Gastroesophageal sphincter (tissue), 4 donors: Measurements from ENCODE around the gene NUP205. TPM values are rescaled to one million over a fixed set of nuclear protein-coding genes. Genes with fewer than 3 reads are reported as not detected.
A peak's percentile ranks its signal among the peaks of the same experiment; 100 is the strongest.
"Not testable (repeated sequence)": the region's sequence is repeated elsewhere in the genome, so short reads cannot be mapped to it uniquely, and the experiment has no call there.

Experiments
- ATAC-seq: fragments of 150-250 bp; one replicate; pipeline ENCODE4 v1.9.1; 2016; ENCODE audit warnings: mild to moderate bottlenecking, moderate library complexity
- H3K27ac ChIP-seq, 4 donors: fragments of 200-600 bp; sonication (generic) in 3 of 4; 1 replicate in 3 of 4; 2 replicates in 1 of 4; pipeline ENCODE4 v1.5.1; 2016 to 2019
- H3K27me3 ChIP-seq: fragments of 200-600 bp; sonication (generic); one replicate; pipeline ENCODE4 v1.5.1; 2019
- H3K36me3 ChIP-seq, 2 donors: fragments of 200-600 bp; sonication (generic); one replicate each; pipeline ENCODE4 v1.5.1; 2019; ENCODE audit warnings: control low read depth in 1 of 2
- H3K4me1 ChIP-seq, 3 donors: fragments of 200-600 bp; sonication (generic); 1 replicate in 2 of 3; 2 replicates in 1 of 3; pipeline ENCODE4 v1.5.1; 2016 to 2019; ENCODE audit warnings: control low read depth in 2 of 3
- H3K4me3 ChIP-seq, 2 donors: fragments of 200-600 bp; sonication (generic); one replicate each; pipeline ENCODE4 v1.5.1; 2019; ENCODE audit warnings: mild to moderate bottlenecking in 1 of 2, moderate library complexity in 1 of 2
- H3K9me3 ChIP-seq, 3 donors: fragments of 200-600 bp; sonication (generic); one replicate each; pipeline ENCODE4 v1.5.1; 2017 to 2019; ENCODE audit warnings: control low read depth in 2 of 3
- CTCF ChIP-seq, 4 experiments: fragments of 200-600 bp in 2 of 4; fragments of 450-650 bp in 2 of 4; sonication (generic) in 1 of 4; IDR thresholded peaks; one replicate each; pipeline ENCODE4 v1.5.1; 2017 to 2019; ENCODE audit warnings: antibody characterized with exemption in 4 of 4, mild to moderate bottlenecking in 2 of 4, moderate library complexity in 2 of 4
- EP300 ChIP-seq: sonication (generic); formaldehyde crosslinking; IDR thresholded peaks from one replicate; pipeline ENCODE4 v1.6.1; 2017; ENCODE audit warnings: antibody characterized with exemption, mild to moderate bottlenecking
- POLR2A ChIP-seq, 2 donors: fragments of 450-650 bp; IDR thresholded peaks; one replicate each; pipeline ENCODE4 v1.6.1; 2017; ENCODE audit warnings: antibody characterized with exemption in 2 of 2, mild to moderate bottlenecking in 2 of 2, moderate library complexity in 1 of 2
- POLR2AphosphoS5 ChIP-seq: sonication (generic); formaldehyde crosslinking; IDR thresholded peaks from one replicate; pipeline ENCODE4 v1.6.1; 2017; ENCODE audit warnings: antibody characterized with exemption
- WGBS, 2 donors: methylation state at CpG; one replicate each; pipeline ENCODE4 v1.1.5; 2018; ENCODE audit warnings: low coverage in 1 of 2; 5-methylcytosine and 5-hydroxymethylcytosine counted together
- total RNA-seq, 4 donors: library from RNA; depleted of rRNA; stranded (reverse); fragments of >200 nt; gene quantifications; one replicate each; pipeline ENCODE4 v1.1.0, GENCODE V29; 2016

Gene NUP205
- total RNA-seq, 4 donors from 2014 or later: 28.4 to 38.8 (median 32.4) TPM

GRCh38 chr7:135666846-135667245 is 109.1 kb downstream of the NUP205 start:
- ATAC-seq: no peak
- TF ChIP-seq CTCF (IDR thresholded peaks at IDR 0.05) (no peak), POLR2A (IDR thresholded peaks at IDR 0.05) (no peak), POLR2AphosphoS5 (no peak), EP300 (no peak)
- Histone ChIP-seq H3K27ac (no peak overlapping the region), H3K9me3 (no peaks in the 10 kb centered on the region), H3K4me3 (no peak overlapping the region), H3K36me3 (peaks cover 0 to 6% of the 10 kb centered on the region in 2 donors), H3K4me1 (peaks cover 5 to 65% (median 7%) of the 10 kb centered on the region in 3 donors), H3K27me3 (no peaks in the 10 kb centered on the region)
- 68 to 73% methylated on average over 6 of the region's 6 CpGs for whole genome bisulfite sequencing, 2 donors

DNA sequence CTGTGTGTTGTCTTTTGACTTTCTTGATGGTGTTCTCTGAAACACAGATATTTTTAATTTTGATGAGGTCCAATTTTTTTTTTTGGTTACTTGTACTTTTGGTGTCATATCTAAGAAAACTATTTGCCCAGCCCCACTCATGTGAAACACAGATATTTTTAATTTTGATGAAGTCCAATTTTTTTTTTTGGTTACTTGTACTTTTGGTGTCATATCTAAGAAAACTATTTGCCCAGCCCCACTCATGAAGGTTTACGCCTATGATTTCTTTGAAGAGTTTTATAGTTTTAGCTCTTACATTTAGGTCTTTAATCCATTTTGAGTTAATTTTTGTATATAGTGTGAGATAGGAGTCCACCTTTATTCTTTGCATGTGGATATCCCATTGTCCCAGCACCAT is 109.9 kb downstream of the NUP205 start:
- H3K4me1 ChIP-seq: peaks cover 5 to 70% (median 7%) of the 10 kb centered on the region in 3 donors
- not testable (repeated sequence) for H3K27me3 ChIP-seq, H3K4me3 ChIP-seq, H3K9me3 ChIP-seq, H3K36me3 ChIP-seq, H3K27ac ChIP-seq, ATAC-seq
- WGBS, 2 donors: 100% methylated on average over 1 of the region's 1 CpG

DNA sequence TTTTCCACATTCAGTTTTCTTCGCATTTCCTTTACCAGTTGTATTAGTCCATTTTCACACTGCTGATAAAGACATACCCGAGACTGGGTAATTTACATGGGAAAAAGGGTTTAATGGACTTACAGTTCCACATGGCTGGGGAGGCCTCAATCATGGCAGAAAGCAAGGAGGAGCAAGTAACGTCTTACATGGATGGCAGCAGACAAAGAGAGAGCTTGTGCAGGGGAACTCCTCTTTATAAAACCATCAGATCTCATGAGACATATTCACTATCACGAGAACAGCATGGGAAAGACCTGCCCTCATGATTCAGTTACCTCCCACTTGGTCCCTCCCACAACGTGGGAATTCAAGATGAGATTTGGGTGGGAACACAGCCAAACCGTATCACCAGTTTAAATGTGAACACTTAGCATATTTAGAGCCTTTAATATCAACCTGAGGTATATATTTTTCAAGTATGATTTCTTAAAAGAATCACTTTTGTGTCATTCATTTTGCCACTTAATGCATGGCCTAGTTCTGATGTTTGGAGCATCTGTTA is 111.2 kb downstream of the NUP205 start:
- Histone ChIP-seq H3K36me3 (peaks cover 0 to 11% of the 10 kb centered on the region in 2 donors), H3K4me1 (peaks cover 6 to 71% (median 10%) of the 10 kb centered on the region in 3 donors)
- not testable (repeated sequence) for H3K9me3 ChIP-seq, H3K27ac ChIP-seq, H3K4me3 ChIP-seq, H3K27me3 ChIP-seq, ATAC-seq
- 63 to 66% methylated on average over 5 to 6 of the region's 6 CpGs for WGBS, 2 donors

DNA sequence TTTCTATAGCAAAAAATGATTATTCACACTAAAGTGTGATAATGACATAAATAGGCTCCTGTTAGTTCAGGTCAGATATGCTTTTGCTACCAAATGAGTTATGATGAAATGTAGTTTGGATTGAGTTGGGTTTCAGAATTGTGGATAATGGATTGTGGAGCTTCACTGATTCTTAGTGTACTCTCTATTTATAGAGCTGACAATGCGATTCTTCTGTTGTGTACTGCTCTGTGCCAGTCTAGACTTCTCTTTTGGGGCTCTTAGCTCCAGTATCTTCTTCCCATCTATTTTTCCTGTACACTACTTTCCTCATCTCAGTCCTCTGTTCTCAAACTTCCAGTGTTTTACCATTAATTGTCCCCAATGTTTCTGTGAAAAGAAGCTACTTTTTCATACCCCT is 112.1 kb downstream of the NUP205 start:
- peaks cover 0 to 19% of the 10 kb centered on the region in 2 donors for H3K36me3 ChIP-seq
- ATAC-seq: no peak
- 60% methylated on average over 1 of the region's 1 CpG; no CpG with 5 or more reads in 1 of the 2 donors for WGBS, 2 donors
- no peaks in the 10 kb centered on the region for H3K27me3 ChIP-seq
- peaks cover 5 to 63% (median 10%) of the 10 kb centered on the region in 3 donors for H3K4me1 ChIP-seq
- H3K4me3 ChIP-seq: no peak overlapping the region
- H3K27ac ChIP-seq: no peak overlapping the region
- TF ChIP-seq CTCF (IDR thresholded peaks at IDR 0.05) (no peak), EP300 (no peak)
- H3K9me3 ChIP-seq: no peaks in the 10 kb centered on the region

DNA sequence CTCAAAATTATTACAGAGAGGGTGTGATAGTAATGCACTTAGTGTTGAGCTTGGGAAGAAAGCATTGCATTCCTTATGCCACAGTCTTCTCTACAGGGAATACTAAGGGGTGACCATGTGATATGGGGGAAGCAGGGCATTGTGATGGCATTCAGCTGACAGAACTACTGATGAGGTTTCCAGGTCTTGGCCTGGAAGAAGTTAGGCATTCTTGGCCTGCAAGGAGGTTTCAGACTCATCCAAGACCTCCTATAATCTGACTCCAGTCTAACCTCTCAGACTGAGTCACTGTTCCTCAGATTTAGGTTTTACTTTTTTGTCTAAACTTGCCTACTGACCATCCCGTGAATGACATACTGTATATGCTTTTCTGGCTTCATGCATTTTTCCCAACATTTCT is 112.5 kb downstream of the NUP205 start:
- no peak overlapping the region for H3K4me3 ChIP-seq
- 14 to 29% methylated on average over 1 of the region's 1 CpG for WGBS, 2 donors
- H3K4me1 ChIP-seq: peaks cover 5 to 59% (median 10%) of the 10 kb centered on the region in 3 donors
- no peak for ATAC-seq
- H3K27me3 ChIP-seq: no peaks in the 10 kb centered on the region
- H3K9me3 ChIP-seq: no peaks in the 10 kb centered on the region
- peaks cover 0 to 23% of the 10 kb centered on the region in 2 donors for H3K36me3 ChIP-seq
- no peak overlapping the region for H3K27ac ChIP-seq
- TF ChIP-seq POLR2A (IDR thresholded peaks at IDR 0.05) (no peak), POLR2AphosphoS5 (no peak), CTCF (IDR thresholded peaks at IDR 0.05) (no peak), EP300 (no peak)

GRCh38 chr7:135672560-135673359 is 115.0 kb downstream of the NUP205 start:
- peak; percentile 63 for ATAC-seq
- no peak overlapping the region for H3K27ac ChIP-seq
- H3K4me3 ChIP-seq: no peak overlapping the region
- H3K4me1 ChIP-seq: peaks cover 5 to 49% (median 10%) of the 10 kb centered on the region in 3 donors
- WGBS, 2 donors: 28 to 32% methylated on average over 2 to 3 of the region's 3 CpGs
- no peaks in the 10 kb centered on the region for H3K9me3 ChIP-seq
- H3K36me3 ChIP-seq: peaks cover 0 to 35% of the 10 kb centered on the region in 2 donors
- no peaks in the 10 kb centered on the region for H3K27me3 ChIP-seq
- peak; percentile 60 to 80 (median 73) for TF ChIP-seq CTCF (IDR thresholded peaks at IDR 0.05)
- no peak for TF ChIP-seq EP300
